Measurements from ENCODE around the gene NCF1.
A peak's percentile ranks its signal among the peaks of the same experiment; 100 is the strongest.
"Not testable (repeated sequence)": the region's sequence is repeated elsewhere in the genome, so short reads cannot be mapped to it uniquely, and the experiment has no call there.

The NCF1 gene

DNA sequence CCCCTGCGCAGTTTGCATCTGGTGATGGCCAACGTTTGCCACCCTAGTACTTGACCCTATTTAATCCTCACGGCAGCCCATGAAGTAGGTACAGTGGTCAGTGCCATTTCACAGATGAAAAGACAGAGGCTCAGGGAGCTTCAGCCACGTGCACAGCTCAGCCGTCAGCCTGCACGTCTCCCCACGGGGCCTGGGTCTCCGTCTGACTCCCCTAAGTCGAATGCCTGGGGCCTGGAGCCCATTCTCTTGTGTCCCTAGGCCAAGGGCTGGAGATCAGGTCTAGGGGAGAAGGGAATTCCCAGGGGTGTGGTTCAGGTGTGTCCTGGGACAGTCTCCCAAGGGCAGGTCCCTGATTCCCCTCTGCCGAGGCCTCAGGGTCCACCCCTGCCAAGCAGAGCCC, 6.8 kb upstream of the NCF1 start:
- not testable (repeated sequence) for H3K4me3 ChIP-seq (ENCODE audit: low read depth in 1 of 2, low read length in 2 of 2); H4K20me1 ChIP-seq (ENCODE audit: insufficient read depth, low read length); DNase-seq; H3K27ac ChIP-seq (ENCODE audit: low read length); H3K27me3 ChIP-seq (ENCODE audit: insufficient read depth, low read length, poor library complexity); H3K4me1 ChIP-seq (ENCODE audit: insufficient read depth, low read length); ATAC-seq (ENCODE audit: insufficient read depth, low read depth); H3K79me2 ChIP-seq (ENCODE audit: insufficient read depth, low read length); H3K36me3 ChIP-seq (ENCODE audit: insufficient read depth, low read length); H3K9ac ChIP-seq (ENCODE audit: low read depth, low read length); H3K4me2 ChIP-seq (ENCODE audit: insufficient read depth, low read length); H3K9me3 ChIP-seq (ENCODE audit: insufficient read depth, low read length, severe bottlenecking); H2AFZ ChIP-seq (ENCODE audit: low read depth, low read length)

- not testable (repeated sequence) for H3K9ac ChIP-seq (ENCODE audit: low read depth, low read length); ATAC-seq (ENCODE audit: insufficient read depth, low read depth); H3K27me3 ChIP-seq (ENCODE audit: insufficient read depth, low read length, poor library complexity); H3K4me2 ChIP-seq (ENCODE audit: insufficient read depth, low read length); H3K4me3 ChIP-seq (ENCODE audit: low read depth in 1 of 2, low read length in 2 of 2); H3K27ac ChIP-seq (ENCODE audit: low read length); H3K79me2 ChIP-seq (ENCODE audit: insufficient read depth, low read length); H3K36me3 ChIP-seq (ENCODE audit: insufficient read depth, low read length); DNase-seq; H2AFZ ChIP-seq (ENCODE audit: low read depth, low read length); H4K20me1 ChIP-seq (ENCODE audit: insufficient read depth, low read length); H3K9me3 ChIP-seq (ENCODE audit: insufficient read depth, low read length, severe bottlenecking); H3K4me1 ChIP-seq (ENCODE audit: insufficient read depth, low read length)
Measured at GRCh38 chr7:74770062-74770461, 3.7 kb upstream of the NCF1 start.

DNA sequence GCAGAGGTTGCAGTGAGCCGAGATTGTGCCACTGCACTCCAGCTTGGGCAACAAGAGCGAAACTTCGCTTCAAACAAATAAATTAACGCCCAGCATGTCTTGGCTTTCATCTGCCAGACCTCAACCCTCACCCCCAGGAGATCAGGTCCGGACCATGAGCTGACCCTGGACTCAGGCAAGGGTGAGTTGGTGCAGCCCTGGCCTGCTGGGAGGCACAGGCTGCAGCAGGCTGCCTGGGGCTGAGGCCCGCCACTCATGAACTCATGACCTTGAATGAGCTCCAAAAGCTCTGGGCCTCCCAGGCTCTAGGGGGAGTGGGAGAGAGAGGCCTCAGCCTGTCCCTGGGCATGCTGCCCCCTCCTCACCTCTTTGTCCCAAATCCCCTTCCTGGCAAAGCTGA, 1.7 kb upstream of the NCF1 start:
- H3K4me3 ChIP-seq (ENCODE audit: low read depth in 1 of 2, low read length in 2 of 2); H4K20me1 ChIP-seq (ENCODE audit: insufficient read depth, low read length); H2AFZ ChIP-seq (ENCODE audit: low read depth, low read length); H3K9ac ChIP-seq (ENCODE audit: low read depth, low read length); H3K4me1 ChIP-seq (ENCODE audit: insufficient read depth, low read length); H3K36me3 ChIP-seq (ENCODE audit: insufficient read depth, low read length); H3K4me2 ChIP-seq (ENCODE audit: insufficient read depth, low read length); DNase-seq; H3K79me2 ChIP-seq (ENCODE audit: insufficient read depth, low read length); H3K9me3 ChIP-seq (ENCODE audit: insufficient read depth, low read length, severe bottlenecking); ATAC-seq (ENCODE audit: insufficient read depth, low read depth); H3K27ac ChIP-seq (ENCODE audit: low read length); H3K27me3 ChIP-seq (ENCODE audit: insufficient read depth, low read length, poor library complexity): not testable (repeated sequence)

DNA sequence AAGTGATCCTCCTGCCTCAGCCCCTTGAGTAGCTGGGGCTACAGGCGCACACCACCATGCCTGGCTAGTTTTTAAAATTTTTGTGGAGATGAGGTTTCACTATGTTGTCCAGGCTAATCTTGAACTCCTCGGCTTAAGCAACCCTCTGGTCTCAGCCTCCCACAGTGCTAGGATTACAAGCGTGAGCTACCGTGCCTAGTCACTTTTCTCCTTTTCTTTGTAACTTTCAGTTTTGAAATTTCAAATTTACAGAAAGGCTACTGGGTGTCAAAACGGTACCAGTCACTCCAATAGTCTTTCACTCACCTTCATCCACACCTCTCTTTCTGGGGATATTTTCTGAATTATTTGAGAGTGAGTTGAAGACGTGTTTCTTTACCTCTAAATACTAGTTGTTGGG, 1.3 kb downstream of the NCF1 start:
- not testable (repeated sequence) for H3K9me3 ChIP-seq (ENCODE audit: insufficient read depth, low read length, severe bottlenecking); DNase-seq; H3K4me2 ChIP-seq (ENCODE audit: insufficient read depth, low read length); H3K4me3 ChIP-seq (ENCODE audit: low read depth in 1 of 2, low read length in 2 of 2); H3K4me1 ChIP-seq (ENCODE audit: insufficient read depth, low read length); H3K27ac ChIP-seq (ENCODE audit: low read length); ATAC-seq (ENCODE audit: insufficient read depth, low read depth); H3K36me3 ChIP-seq (ENCODE audit: insufficient read depth, low read length); H2AFZ ChIP-seq (ENCODE audit: low read depth, low read length); H4K20me1 ChIP-seq (ENCODE audit: insufficient read depth, low read length); H3K79me2 ChIP-seq (ENCODE audit: insufficient read depth, low read length); H3K9ac ChIP-seq (ENCODE audit: low read depth, low read length); H3K27me3 ChIP-seq (ENCODE audit: insufficient read depth, low read length, poor library complexity)

DNA sequence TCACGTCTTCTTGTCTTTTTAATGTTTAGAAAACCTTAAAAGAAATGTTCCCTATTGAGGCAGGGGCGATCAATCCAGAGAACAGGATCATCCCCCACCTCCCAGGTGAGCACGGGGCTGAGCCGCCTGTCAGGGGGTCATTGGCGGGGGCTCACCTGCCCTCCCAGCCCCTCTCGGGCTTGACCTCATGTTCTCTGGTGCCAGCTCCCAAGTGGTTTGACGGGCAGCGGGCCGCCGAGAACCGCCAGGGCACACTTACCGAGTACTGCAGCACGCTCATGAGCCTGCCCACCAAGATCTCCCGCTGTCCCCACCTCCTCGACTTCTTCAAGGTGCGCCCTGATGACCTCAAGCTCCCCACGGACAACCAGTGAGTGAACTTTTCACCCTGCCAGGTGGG, 5.2 kb downstream of the NCF1 start:
- not testable (repeated sequence) for H3K27me3 ChIP-seq (ENCODE audit: insufficient read depth, low read length, poor library complexity); H3K27ac ChIP-seq (ENCODE audit: low read length); H3K79me2 ChIP-seq (ENCODE audit: insufficient read depth, low read length); H3K4me3 ChIP-seq (ENCODE audit: low read depth in 1 of 2, low read length in 2 of 2); H3K9me3 ChIP-seq (ENCODE audit: insufficient read depth, low read length, severe bottlenecking); H4K20me1 ChIP-seq (ENCODE audit: insufficient read depth, low read length); H3K4me2 ChIP-seq (ENCODE audit: insufficient read depth, low read length); H3K4me1 ChIP-seq (ENCODE audit: insufficient read depth, low read length); DNase-seq; H2AFZ ChIP-seq (ENCODE audit: low read depth, low read length); H3K36me3 ChIP-seq (ENCODE audit: insufficient read depth, low read length); H3K9ac ChIP-seq (ENCODE audit: low read depth, low read length); ATAC-seq (ENCODE audit: insufficient read depth, low read depth)

DNA sequence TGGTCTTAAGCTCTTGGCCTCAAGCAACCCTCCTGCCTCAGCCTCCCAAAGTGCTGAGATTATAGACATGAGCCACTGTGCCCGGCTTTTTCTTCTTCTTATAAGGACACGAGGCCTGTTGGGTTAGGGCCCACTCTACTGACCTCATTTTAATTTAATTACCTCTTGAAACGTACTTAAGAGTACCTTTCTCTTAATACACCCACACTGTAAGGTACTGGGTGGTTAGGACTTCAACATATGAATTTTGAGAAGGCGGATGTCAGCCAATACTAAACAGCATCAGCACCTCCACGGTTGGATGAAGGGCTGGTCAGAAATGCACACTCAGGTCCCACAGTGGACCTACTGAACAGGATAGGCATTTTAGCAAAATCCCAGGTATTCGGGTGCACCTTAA, 7.9 kb downstream of the NCF1 start:
- ATAC-seq (ENCODE audit: insufficient read depth, low read depth); H3K27ac ChIP-seq (ENCODE audit: low read length); H2AFZ ChIP-seq (ENCODE audit: low read depth, low read length); H4K20me1 ChIP-seq (ENCODE audit: insufficient read depth, low read length); H3K9ac ChIP-seq (ENCODE audit: low read depth, low read length); H3K36me3 ChIP-seq (ENCODE audit: insufficient read depth, low read length); H3K79me2 ChIP-seq (ENCODE audit: insufficient read depth, low read length); H3K4me1 ChIP-seq (ENCODE audit: insufficient read depth, low read length); H3K9me3 ChIP-seq (ENCODE audit: insufficient read depth, low read length, severe bottlenecking); H3K27me3 ChIP-seq (ENCODE audit: insufficient read depth, low read length, poor library complexity); H3K4me3 ChIP-seq (ENCODE audit: low read depth in 1 of 2, low read length in 2 of 2); H3K4me2 ChIP-seq (ENCODE audit: insufficient read depth, low read length); DNase-seq: not testable (repeated sequence)

GRCh38 chr7:74783595-74783994, 9.8 kb downstream of the NCF1 start:
- not testable (repeated sequence) for H3K27me3 ChIP-seq (ENCODE audit: insufficient read depth, low read length, poor library complexity); H3K79me2 ChIP-seq (ENCODE audit: insufficient read depth, low read length); H4K20me1 ChIP-seq (ENCODE audit: insufficient read depth, low read length); ATAC-seq (ENCODE audit: insufficient read depth, low read depth); H3K4me1 ChIP-seq (ENCODE audit: insufficient read depth, low read length); DNase-seq; H3K9ac ChIP-seq (ENCODE audit: low read depth, low read length); H3K27ac ChIP-seq (ENCODE audit: low read length); H3K9me3 ChIP-seq (ENCODE audit: insufficient read depth, low read length, severe bottlenecking); H3K4me2 ChIP-seq (ENCODE audit: insufficient read depth, low read length); H3K36me3 ChIP-seq (ENCODE audit: insufficient read depth, low read length); H3K4me3 ChIP-seq (ENCODE audit: low read depth in 1 of 2, low read length in 2 of 2); H2AFZ ChIP-seq (ENCODE audit: low read depth, low read length)

DNA sequence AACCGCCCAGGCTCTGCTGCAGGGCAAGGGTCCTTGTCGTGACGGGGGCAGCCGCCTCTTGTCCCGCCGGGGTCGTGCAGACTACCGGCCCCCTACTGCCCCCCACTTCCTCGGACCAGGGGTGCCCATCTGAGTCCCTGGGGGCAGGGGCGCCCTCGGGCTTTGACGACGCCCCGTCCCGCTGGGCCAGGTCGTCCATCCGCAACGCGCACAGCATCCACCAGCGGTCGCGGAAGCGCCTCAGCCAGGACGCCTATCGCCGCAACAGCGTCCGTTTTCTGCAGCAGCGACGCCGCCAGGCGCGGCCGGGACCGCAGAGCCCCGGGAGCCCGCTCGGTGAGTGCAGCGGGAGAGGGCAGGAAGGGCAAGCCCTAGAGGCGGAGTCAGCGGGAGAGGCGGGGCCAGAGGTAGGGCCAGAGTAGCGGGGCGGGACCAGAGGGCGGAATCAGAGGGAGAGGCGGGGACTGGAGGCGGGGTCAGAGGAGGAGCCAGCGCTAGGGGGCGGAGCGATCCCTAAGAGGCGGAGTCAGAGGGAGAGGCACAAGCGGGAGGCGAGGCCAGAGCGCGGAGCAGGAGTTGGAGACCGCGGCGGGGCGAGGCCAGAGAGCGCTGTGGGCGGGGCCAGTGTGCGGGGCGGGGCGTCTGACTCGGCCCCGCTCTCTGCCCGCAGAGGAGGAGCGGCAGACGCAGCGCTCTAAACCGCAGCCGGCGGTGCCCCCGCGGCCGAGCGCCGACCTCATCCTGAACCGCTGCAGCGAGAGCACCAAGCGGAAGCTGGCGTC, 14.7 kb downstream of the NCF1 start:
- peak; percentile 96 for DNase-seq
- H3K9ac ChIP-seq (ENCODE audit: low read depth, low read length); H3K27ac ChIP-seq (ENCODE audit: low read length); H3K9me3 ChIP-seq (ENCODE audit: insufficient read depth, low read length, severe bottlenecking); H4K20me1 ChIP-seq (ENCODE audit: insufficient read depth, low read length); H3K79me2 ChIP-seq (ENCODE audit: insufficient read depth, low read length); H3K27me3 ChIP-seq (ENCODE audit: insufficient read depth, low read length, poor library complexity); H3K4me3 ChIP-seq (ENCODE audit: low read depth in 1 of 2, low read length in 2 of 2); H3K36me3 ChIP-seq (ENCODE audit: insufficient read depth, low read length); H3K4me1 ChIP-seq (ENCODE audit: insufficient read depth, low read length); H2AFZ ChIP-seq (ENCODE audit: low read depth, low read length): not testable (repeated sequence)
- peak overlapping the region; percentile 52; the same call in 1 of the 2 replicates for H3K4me2 ChIP-seq (ENCODE audit: insufficient read depth, low read length)
- ATAC-seq (ENCODE audit: insufficient read depth, low read depth) = peak; percentile 93

Measured in DND-41 (cell line).